NCI-H1930 (cell line): Measurements from ENCODE around the gene HECTD2.
"Not testable (repeated sequence)": the region's sequence is repeated elsewhere in the genome, so short reads cannot be mapped to it uniquely, and the experiment has no call there.

Source experiments
- DNase-seq, 2 experiments: peaks; one replicate each; lab custom pipeline; 2025; lab: John Stamatoyannopoulos, UW

Gene HECTD2

DNA sequence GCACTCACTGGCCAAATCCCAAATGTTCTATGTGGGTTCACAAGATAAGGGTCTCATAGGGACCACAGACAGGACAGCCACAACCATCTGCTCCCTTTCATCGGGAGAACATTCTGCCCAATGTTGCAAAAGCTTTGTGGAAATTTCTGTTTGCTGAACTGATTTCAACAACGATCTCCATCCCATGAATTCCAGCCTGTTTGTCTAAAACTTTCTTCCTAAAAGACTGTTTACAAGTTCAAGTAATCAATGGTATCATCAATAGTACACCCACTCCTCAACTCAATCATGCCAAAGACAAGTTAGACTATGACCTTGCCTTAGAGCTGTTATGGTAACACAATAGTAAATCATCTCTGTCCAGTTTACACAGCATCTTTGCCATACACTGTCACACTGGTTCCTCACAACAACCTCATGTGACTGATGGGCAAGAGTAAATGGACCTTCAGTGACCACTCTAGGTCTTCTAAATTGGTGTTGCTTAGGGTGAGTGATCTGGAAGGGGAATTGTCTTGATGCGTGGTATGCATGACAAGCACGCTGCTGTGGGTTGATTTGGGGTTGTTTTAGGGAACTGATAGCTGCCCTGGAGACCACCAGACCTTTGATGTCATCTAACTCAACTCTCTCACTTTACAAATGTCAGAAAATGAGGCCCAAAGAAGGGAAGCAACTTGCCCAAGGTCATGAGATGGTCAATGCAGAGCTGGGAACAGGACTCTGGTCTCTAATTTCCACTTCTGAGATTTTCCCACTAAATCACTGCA is 127.7 kb downstream of the HECTD2 start:
- DNase-seq, result no peak

DNA sequence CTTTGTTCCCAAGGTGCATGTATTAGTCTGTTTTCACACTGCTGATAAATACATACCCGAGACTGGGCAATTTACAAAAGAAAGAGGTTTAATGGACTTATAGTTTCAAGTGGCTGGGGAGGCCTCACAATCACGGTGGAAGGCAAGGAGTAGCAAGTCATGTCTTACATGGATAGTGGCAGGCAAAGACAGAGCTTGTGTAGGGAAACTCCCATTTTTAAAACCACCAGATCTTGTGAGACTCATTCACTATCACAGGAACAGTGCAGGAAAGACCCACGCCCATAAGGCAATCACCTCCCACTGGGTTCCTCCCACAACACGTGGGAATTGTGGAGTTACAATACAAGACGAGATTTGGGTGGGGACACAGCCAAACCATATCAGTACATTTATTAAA is 129.8 kb downstream of the HECTD2 start:
- DNase-seq, result no peak

DNA sequence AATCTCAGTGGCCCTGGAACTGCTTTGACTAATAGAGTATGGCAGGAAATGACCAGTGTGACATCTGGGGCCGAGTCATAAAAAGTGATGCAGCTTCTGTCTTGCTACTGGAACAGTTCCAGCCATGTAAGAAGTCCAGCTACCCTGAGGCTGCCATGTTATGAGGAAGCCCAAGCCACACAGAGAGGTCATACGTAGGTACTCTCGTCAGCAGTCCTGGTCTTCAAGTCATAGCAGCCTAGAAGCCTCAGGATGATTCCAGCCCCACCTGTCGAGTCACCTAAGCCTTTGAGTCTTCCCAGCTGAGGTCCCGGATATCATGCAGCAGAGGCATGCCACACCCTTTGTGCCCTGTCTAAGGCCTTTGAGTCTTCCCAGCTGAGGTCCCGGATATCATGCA is 130.6 kb downstream of the HECTD2 start:
- DNase-seq, result no peak

DNA sequence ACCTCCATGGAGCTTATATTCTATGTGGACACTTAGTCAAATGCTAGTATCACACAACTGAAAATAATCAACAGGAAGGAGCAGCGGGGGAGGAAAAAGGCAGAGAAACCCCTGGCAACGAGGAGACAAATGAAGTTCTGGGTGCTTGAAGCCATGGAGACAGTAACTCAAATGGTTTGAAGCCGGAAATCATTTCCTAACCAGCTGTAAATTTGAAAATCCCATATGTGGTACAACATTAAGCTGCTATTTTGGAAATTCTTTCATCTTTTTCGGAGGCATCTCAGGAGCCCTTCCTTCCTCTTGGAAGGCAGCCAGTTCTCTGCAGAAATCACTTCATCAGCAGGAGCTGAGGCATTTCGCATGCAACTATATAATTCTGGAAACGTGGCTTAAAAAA is 131.3 kb downstream of the HECTD2 start:
- DNase-seq, result no peak

DNA sequence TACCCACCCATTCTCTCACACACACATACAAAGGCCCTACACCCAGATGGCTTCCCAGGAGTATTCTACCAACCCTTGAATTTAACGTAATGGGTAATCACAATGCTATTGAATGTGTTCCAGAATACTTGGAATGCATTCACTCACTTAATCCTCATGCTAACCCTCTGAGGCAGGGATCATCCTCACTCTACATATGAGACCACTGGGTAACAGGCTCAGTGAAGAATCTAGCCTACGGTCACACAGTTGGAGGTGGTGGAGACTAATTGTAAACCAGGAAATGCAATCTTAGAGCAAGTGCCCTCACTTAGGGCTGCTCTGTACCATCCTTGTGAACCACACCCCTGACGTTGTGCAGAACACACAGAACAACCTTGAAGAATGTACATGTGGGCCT is 135.2 kb downstream of the HECTD2 start:
- DNase-seq, result no peak

DNA sequence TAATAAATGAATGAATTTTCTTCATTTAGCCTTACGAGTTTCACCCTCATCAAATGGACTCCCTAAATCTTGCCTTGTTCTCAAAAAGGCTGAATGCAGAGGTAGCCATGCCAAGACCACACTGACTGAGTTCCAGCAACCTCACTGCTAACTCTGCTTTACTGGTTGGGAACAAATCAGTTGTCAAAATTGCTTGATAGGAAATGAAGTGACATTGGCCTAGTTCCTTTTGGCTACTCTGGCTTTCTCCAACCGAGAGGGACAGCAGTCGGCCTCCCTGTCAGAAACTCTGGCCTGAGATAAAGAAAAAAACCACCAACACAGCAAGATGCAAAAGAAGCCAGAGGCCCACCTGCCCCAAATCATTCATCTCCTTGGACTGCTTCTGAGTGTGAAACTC is 135.7 kb downstream of the HECTD2 start:
- DNase-seq, result no peak

DNA sequence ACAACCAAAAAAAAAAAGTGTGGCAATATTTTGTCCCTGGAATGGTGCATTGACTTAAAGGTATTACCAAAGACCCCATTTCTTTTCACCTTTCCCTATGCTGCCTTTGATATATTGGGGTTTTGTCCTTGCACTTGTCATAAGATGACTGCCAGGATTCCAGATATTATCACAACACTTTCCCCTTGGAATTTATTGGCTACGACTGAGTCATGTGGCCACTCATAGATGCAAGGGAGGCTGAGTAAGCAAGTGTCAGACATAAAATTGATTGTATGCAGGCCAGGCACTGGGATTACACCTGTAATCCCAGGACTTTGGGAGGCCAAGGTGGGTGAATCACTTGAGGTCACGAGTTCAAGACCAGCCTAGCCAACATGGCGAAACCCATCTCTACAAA is 139.1 kb downstream of the HECTD2 start:
- no peak for DNase-seq

DNA sequence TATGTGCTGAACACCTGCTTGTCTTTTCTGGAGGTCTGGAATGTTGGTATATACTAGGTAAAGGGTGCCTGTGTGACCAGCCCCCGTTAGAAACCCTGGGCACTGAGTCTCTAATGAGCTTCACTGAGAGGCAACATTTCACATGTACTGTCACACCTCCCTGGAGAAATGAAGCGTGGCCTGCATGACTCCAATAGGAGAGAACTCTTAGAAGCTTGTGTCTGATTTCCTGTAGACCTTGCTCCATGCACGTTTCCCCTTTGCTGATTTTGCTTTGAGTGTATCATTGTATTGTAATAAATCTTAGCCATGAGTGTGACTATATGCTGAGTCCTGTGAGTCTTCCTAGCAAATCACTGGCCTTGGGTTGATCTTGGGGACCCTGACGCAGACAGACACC is 139.9 kb downstream of the HECTD2 start:
- DNase-seq, result no peak

DNA sequence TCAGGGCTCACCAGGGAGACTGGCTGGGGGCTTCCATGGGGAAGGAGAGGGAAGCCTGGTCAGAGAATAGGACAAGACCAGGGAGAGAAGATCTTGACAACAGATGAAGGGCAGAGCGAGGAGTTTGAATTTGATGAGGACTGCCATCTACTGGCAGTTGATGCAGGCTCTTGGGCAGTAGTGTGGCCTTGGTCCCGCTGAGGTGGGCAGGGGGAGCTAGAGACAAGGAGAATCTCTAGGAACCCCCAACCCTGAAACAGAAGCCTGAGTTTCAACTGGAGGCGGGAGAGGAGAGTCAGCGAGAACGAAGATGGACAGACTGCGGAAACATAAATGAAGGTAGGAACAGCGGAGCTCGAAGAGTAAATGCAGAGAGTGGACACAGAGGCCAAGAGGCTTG is 141.7 kb downstream of the HECTD2 start:
- DNase-seq, result peak; percentile 3 to 29

DNA sequence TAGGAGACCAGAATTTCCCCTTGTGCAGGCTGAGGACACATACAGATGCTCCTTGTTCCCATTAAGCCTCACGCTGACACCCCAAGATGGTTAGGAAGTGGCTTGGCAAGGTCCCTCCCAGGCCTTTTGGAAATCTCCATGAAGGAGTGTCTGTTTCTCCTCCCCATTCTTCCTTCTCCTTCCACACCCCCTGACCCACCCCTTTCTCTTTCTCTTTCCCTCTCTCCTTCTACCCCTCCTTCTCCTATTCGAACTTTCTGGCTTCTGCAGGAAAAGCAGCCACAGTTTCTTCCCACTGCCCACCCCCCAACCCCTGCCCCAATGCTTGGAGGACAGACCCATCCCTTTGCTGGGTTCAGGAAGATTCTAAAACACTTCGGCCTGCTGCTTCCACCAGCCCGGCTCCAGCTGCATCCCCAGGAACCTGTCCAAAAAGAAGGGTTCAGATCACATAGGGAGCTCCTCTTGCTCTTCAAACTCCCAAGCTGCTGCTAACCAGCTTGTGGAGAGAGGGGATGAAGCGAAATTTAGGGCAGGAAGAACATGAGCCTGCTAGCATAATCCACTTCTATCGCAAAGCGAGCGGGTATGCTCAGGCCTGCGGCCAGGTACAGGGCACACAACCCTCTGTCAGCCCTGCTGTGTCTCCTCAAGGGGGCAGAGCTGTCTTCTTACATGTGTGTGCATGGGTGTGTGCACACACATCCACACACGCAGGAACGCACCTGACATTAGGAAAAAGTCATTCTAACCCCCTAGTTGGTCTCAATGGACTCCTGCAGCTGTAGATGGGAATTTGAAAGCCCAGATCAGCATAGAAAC is 142.3 kb downstream of the HECTD2 start:
- peak in 1 of 2 experiments; percentile 2 for DNase-seq

DNA sequence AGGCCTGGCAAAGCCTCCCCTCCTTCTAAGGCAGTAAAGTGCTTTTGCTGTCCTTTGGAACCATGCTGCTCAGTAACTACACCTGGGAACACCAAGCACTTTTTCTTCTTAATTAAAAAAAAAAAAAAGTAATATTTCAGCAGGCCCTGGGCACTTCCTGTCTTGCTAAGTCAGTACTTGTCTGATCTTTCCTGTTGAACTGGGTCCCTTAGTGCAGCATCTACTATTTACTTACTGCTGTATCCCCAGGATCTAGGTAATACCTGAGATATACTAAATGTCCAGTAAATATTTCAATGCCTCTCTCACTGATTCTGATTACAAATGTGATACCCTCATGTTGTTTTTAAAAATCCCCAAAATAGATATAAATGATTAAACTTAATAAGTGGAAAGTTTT is 145.3 kb downstream of the HECTD2 start:
- no peak for DNase-seq

DNA sequence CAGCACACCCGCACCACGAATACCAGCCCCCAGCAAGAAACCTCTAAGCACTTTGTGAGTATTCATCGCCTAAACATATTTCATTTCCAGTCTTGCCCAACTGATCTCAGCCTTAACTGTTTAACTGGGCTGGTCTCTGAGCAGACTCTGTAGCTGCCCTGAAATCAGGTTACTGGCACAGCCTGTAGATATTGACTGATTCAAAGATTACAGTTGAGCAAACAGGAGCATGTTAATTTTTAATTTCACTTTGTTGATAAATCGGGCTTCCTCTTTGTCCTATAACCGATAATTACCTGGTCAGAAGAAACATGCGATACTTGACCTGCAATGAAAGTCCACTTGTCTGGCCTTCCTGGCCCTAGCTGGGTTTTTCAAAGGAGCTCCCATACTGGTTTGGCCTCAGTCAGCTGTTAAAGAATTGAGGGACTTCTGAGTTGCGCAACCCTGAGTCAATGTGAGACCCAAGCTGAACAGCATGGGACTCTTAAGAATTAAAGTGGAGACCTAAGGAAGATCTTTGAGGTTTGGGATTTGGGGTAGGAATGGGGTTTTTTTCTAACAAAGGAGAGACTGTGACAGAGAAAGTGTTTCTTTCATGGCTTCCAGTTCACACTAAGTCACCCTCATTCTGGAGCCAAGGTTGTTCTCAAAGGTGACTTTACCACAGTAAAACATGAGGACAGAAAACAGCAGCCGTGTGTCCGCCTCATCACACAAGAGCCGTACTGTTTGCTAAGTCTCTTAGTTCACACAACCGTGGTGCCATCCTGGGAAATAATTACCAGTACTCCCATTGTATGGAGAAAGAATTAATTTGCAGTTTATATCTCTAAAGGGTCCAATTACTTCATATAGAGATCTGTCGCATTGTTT is 146.8 kb downstream of the HECTD2 start:
- DNase-seq, result no peak

DNA sequence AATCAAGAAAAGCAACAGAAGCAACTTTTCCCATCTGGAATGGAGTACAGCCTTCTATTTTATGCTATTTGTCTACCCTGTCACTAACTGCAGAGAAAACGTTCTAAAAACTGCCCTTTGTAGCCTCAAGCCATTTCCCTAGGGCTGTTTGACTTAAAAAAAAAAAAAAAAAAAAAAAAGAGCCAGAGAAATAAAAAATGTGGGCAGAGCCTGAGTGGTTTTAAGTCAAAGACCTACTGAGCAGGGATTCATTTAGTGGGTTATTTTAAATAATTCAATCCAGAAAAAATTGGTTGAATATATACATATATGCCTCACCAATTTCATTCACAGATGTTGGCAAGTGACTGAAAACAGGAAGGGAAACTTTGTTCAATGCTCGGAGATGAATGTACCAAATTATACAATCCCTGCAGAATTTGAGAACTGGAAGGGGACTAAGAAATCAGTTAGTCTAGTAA is 147.5 kb downstream of the HECTD2 start:
- no peak for DNase-seq

DNA sequence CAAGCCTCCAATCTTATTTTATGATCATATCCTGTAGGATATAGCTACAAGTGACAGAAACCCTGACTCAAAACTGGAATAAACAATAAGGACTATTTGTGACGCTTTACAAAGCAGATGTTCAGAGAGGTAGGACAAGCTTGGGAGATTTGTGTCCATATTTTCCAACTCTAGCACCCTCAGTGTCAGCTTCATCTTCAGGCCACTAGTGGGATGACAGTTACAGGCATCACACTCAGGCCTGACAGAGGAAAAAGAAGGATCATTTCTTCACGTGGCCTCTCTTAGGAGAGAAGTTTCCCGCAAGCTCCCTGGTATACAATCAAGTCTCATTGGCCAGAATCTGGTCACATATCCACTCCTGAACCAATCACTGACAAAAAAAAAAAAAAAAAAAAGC is 148.3 kb downstream of the HECTD2 start:
- DNase-seq, result no peak

DNA sequence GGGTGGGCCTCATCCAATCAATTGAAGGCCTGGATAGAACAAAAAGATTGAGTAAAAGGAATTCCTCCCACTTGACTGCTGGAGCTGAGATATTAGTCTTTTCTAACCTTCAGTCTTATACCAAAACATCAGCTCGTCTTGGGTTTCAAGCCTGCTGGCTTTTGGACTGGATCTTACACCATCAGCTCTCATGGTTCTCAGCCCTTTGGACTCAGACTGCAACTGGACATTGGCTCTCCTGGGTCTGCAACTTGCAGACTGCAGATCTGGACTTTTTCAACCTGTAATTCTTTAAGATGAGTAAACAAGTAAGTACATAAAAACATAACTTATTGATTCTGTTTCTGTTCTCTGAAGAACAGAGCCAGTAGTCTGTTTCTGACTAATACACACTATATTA is 149.0 kb downstream of the HECTD2 start:
- no peak for DNase-seq

DNA sequence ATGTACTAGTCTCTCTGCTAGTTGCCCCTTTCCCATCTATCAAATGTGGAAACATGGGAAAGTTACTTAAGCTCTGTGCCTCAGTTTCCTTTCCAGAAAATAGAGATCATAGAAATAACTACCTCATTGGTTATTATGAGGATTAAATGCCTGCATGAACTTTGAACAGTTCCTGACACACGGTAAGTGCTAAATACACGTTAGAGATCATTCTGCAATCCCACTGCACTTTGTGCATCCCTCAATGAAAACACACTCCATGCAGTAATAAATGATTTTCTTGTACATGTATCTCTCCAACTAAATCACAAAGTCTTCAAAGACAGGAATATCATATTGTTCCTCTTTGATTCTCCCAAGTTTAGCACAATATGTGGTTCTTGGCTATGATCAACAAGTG is 149.6 kb downstream of the HECTD2 start:
- DNase-seq, result no peak

DNA sequence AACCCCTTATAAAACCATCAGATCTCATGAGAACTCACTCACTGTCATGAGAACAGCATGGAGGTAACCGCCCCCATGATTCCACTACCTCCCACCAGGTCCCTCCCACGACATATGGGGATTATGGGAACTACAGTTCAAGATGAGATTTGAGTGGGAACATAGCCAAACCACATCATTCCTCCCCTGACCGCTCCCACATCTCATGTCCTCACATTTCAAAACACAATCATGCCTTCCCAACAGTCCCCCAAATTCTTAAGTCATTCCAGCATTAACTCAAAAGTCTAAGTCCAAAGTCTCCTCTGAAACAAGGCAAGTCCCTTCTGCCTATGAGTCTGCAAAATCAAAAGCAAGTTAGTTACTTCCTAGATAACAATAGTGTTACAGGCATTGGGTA is 150.7 kb downstream of the HECTD2 start:
- DNase-seq, result not testable (repeated sequence)

DNA sequence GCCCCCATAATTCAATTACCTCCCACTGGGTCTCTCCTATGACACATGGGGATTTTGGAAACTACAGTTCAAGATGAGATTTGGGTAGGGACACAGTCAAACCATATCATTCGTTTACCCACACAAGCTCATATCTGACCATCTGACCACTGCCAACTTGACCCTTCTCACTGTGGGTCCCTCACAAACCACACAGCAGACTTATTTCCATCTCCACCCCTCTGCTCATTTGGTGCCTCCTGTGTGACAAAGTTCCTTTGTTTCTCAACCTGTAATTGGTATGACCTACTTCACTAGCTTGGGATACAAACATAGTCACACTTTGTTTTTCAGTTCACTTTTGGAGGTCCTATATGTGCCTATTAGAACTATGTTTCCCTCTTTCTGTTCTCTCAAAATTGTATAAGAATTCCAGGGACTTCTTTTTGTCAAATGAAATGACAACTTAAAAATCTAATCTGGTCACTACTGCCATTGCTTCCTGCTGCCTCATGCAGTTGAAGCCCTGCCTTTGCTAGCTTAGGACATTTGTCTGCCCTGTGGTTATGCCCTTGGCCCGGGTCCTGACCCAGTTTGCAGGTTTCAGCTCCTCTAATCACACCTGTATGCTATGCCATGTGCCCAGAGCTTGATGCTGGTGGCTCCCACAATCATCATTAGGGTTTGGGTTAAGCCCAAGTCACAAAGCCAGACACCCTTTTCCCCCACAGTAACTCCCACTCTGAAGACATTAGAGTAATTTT is 152.9 kb downstream of the HECTD2 start:
- no peak for DNase-seq

DNA sequence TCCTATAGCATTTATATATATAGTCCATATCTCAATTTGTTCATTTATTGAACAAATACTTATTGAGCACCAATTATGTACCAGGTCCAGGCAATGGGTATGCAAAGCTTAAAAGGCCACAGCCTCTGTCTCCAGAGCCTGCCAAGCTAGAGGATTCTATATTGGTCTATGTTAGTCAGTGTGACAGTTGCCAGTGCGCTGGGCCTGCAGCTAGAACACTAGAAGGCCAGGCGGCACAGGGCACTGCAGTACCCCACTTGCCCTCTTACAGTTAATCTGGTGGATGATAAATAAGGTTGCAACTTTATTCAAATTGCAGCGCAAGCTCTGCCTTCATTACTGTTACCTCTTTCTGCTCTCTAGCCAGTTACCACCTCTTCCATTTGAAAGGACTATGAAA is 153.9 kb downstream of the HECTD2 start:
- no peak for DNase-seq
